Fibroblast of lung (primary cell): ENCODE data around the gene GRIN2A.

Source experiments
- EZH2 ChIP-seq: IDR thresholded peaks from 2 replicates; pipeline ENCODE4 v1.5.1; 2012; ENCODE audit warnings: low read length, control low read depth, mild to moderate bottlenecking; ENCODE audit errors: missing control alignments
- TF ChIP-seq, protein P1 (sequence below), 2 donors: IDR thresholded peaks in 1 of 2; conservative IDR thresholded peaks in 1 of 2; 1 replicate in 1 of 2; 2 replicates in 1 of 2; pipeline ENCODE4 v1.5.1; 2011 to 2012; ENCODE audit warnings: low read length in 2 of 2, control low read depth in 1 of 2, inconsistent platforms in 1 of 2, low read depth in 1 of 2, mild to moderate bottlenecking in 1 of 2

DNA sequence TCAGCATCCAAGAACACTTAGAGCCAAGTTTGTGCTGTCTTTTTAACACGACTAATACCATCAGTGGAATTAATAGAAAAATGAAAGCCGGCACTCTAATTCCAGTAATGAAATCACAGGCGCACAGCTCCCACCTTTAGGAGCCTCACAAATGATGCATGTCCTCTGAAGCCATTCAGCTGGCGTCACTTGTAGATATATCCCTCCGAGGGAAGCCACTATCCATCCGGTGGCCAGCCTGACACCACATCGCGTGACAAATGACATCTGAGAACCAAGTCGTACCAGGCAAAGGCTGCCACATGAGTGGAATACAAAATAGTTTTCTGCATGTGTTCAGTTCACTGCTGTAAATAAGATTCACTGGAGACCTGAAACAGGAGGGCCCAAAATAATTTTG is 205.6 kb downstream of the GRIN2A start:
- TF ChIP-seq, protein P1, sequence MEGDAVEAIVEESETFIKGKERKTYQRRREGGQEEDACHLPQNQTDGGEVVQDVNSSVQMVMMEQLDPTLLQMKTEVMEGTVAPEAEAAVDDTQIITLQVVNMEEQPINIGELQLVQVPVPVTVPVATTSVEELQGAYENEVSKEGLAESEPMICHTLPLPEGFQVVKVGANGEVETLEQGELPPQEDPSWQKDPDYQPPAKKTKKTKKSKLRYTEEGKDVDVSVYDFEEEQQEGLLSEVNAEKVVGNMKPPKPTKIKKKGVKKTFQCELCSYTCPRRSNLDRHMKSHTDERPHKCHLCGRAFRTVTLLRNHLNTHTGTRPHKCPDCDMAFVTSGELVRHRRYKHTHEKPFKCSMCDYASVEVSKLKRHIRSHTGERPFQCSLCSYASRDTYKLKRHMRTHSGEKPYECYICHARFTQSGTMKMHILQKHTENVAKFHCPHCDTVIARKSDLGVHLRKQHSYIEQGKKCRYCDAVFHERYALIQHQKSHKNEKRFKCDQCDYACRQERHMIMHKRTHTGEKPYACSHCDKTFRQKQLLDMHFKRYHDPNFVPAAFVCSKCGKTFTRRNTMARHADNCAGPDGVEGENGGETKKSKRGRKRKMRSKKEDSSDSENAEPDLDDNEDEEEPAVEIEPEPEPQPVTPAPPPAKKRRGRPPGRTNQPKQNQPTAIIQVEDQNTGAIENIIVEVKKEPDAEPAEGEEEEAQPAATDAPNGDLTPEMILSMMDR (conservative IDR thresholded peaks at IDR 0.05 in 1 of 2, IDR thresholded peaks at IDR 0.05 in 1 of 2; ENCODE audit: low read depth in 1 of 2, low read length in 2 of 2) = no peak
- no peak for TF ChIP-seq EZH2
